Peyer's patch (tissue), 4 donors: ENCODE results near the gene DDRGK1. TPM values are rescaled to one million over a fixed set of nuclear protein-coding genes. Genes with fewer than 3 reads are reported as not detected.

Source experiments
- DNase-seq, 3 donors: peaks; one replicate each; pipeline ENCODE4 v3.0.0-alpha.2; 2017 to 2019
- H3K27ac ChIP-seq, 4 donors: fragments of 200-600 bp; sonication (generic); one replicate each; pipeline ENCODE4 v1.5.1; 2016 to 2019
- H3K27me3 ChIP-seq, 2 donors: fragments of 200-600 bp; sonication (generic); one replicate each; pipeline ENCODE4 v1.5.1; 2019
- H3K36me3 ChIP-seq, 3 donors: fragments of 200-600 bp; sonication (generic); one replicate each; pipeline ENCODE4 v1.5.1; 2016 to 2019
- H3K4me1 ChIP-seq, 4 donors: fragments of 200-600 bp; sonication (generic); one replicate each; pipeline ENCODE4 v1.5.1; 2016 to 2019
- H3K4me3 ChIP-seq, 4 donors: fragments of 200-600 bp; sonication (generic); 1 replicate in 3 of 4; 2 replicates in 1 of 4; pipeline ENCODE4 v1.5.1; 2016 to 2019; ENCODE audit warnings: mild to moderate bottlenecking in 1 of 4
- H3K9me3 ChIP-seq, 4 donors: fragments of 200-600 bp; sonication (generic); one replicate each; pipeline ENCODE4 v1.5.1; 2016 to 2019; ENCODE audit warnings: mild to moderate bottlenecking in 1 of 4
- CTCF ChIP-seq, 6 experiments: fragments of 450-650 bp in 4 of 6; fragments of 200-600 bp in 2 of 6; sonication (generic) in 1 of 6; IDR thresholded peaks; one replicate each; pipeline ENCODE4 v1.5.1; 2017 to 2019; ENCODE audit warnings: antibody characterized with exemption in 6 of 6, mild to moderate bottlenecking in 3 of 6, moderate library complexity in 1 of 6
- POLR2A ChIP-seq, 2 donors: fragments of 450-650 bp; IDR thresholded peaks; one replicate each; pipeline ENCODE4 v1.5.1; 2017; ENCODE audit warnings: antibody characterized with exemption in 2 of 2, mild to moderate bottlenecking in 2 of 2, moderate library complexity in 2 of 2
- total RNA-seq, 4 donors: library from RNA; depleted of rRNA; stranded (reverse); fragments of >200 nt; gene quantifications; one replicate each; pipeline ENCODE4 v1.1.0, GENCODE V29; 2016

Gene DDRGK1
- total RNA-seq, 4 donors from 2014 or later = 72.9 to 111 (median 92.5) TPM

DNA sequence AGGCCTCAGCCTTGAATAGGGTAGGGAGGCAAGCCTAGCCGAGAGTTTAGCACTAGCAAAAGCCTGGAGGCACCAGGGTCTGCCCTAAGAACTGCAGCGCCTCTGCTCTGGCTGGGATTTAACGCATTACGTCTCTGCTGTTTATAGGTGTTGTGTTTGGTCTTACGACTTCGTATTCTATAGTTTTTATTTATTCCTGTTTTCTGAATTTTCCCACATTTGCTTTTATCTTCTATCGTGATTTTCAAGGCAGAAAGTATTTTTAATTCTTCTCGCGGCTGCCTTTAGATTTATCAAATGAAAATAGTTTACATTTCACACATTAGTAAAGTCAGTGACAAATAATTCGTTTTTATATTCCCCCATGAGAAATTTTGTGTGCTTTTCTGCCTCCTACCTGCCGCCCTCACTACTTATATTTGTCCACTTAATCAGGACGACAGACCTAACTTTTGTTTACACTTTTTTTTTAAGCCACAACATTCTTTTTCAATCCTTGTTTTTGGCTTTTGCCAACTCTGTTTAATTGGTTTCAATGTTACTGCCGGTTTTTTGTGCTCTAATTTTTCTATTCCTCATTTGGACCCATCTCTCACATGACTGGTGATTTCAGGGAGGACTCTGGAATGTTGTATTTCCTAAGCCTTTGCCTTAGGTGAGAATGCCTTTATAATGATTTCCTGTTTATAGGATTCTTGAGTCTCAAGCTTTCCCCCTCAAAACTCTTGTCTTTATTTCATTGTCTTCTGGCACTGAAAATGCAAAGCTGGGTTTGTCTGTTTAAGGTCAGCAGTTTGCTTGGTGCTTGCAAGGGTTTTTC is 29.8 kb downstream of the DDRGK1 start:
- no peaks in the 10 kb centered on the region for H3K9me3 ChIP-seq
- H3K36me3 ChIP-seq = no peaks in the 10 kb centered on the region
- no peaks in the 10 kb centered on the region for H3K27me3 ChIP-seq
- no peak for DNase-seq
- H3K4me1 ChIP-seq = peaks cover 0 to 9% (median 4%) of the 10 kb centered on the region in 4 donors
- peak overlapping the region; percentile 84 to 95 (median 86) for H3K4me3 ChIP-seq
- peak overlapping the region in 3 of 4 donors; percentile 82 to 86 (median 86) for H3K27ac ChIP-seq
- no peak for TF ChIP-seq CTCF (IDR thresholded peaks at IDR 0.05)

- peak in 4 of 6 experiments; percentile 8 to 46 (median 38) for TF ChIP-seq CTCF (IDR thresholded peaks at IDR 0.05)
- TF ChIP-seq POLR2A (IDR thresholded peaks at IDR 0.05) = peak; percentile 38 to 46
- no peaks in the 10 kb centered on the region for H3K9me3 ChIP-seq
- H3K27ac ChIP-seq = peak overlapping the region; percentile 57 to 86 (median 84)
- peak; percentile 86 to 95 (median 94) for DNase-seq
- H3K27me3 ChIP-seq = no peaks in the 10 kb centered on the region
- H3K4me1 ChIP-seq = peaks cover 0 to 9% (median 4%) of the 10 kb centered on the region in 4 donors
- H3K36me3 ChIP-seq = no peaks in the 10 kb centered on the region
- peak overlapping the region; percentile 84 to 95 (median 86) for H3K4me3 ChIP-seq
Measured at GRCh38 chr20:3173610-3174441, 30.7 kb downstream of the DDRGK1 start.

DNA sequence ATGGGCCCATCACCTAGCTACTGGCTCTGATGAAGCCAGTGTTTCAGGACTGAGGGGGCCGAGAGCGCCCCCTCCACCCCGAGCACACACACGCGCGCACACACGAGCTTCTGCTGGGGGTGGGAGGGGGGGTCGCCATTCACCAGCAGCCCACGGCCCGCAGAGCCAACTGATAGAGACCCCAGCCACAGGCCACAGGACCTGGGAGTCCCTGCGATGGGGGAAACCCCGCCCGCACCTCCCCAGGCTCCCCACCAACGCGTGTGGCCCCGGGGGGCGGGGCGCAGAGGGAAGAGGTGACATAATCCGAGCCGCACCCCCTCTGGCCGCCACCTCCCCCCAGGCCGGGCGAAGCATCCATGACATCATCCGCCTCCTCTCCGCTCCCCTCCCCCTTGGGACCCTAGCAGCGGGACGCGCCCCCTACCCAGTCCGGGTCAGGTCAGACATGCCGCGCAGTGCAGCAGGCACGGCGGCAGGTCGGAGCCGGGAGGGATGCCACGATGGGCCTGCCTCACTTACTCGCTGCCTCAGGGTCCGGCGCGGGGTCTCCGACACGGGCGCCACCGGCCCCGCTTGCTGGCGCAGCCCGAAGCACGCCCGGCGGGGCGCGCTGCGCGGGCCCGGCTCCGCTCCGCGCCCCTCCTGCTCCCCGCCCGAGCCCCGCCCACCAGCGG is 31.4 kb downstream of the DDRGK1 start, which contains the start of gene LZTS3:
TSS of gene LZTS3 (minus strand) at position 617 of the 677 bp plus-strand sequence. CDS start 6,386 bp downstream, outside the sequence.
- H3K9me3 ChIP-seq = no peaks in the 10 kb centered on the region
- H3K4me3 ChIP-seq = peak within 1 kb of the TSS; percentile 84 to 95 (median 86)
- no peaks in the 10 kb centered on the region for H3K36me3 ChIP-seq
- TF ChIP-seq POLR2A (IDR thresholded peaks at IDR 0.05) = peak in 1 of 2 donors; percentile 46
- TF ChIP-seq CTCF (IDR thresholded peaks at IDR 0.05) = no peak
- DNase-seq = peak; percentile 75 to 87 (median 76)
- no peaks in the 10 kb centered on the region for H3K27me3 ChIP-seq
- peaks cover 0 to 9% (median 5%) of the 10 kb centered on the region in 4 donors for H3K4me1 ChIP-seq
- H3K27ac ChIP-seq = peak within 1 kb of the TSS; percentile 63 to 86 (median 84)

- DNase-seq = no peak
- H3K27ac ChIP-seq = peak overlapping the region in 1 of 4 donors; percentile 63
- H3K36me3 ChIP-seq = no peaks in the 10 kb centered on the region
- H3K4me1 ChIP-seq = peaks cover 0 to 9% (median 5%) of the 10 kb centered on the region in 4 donors
- H3K27me3 ChIP-seq = no peaks in the 10 kb centered on the region
- no peak for TF ChIP-seq POLR2A (IDR thresholded peaks at IDR 0.05)
- H3K4me3 ChIP-seq = peak overlapping the region in 3 of 4 donors; percentile 84 to 95 (median 85)
- no peaks in the 10 kb centered on the region for H3K9me3 ChIP-seq
Measured at GRCh38 chr20:3172126-3172932, 32.2 kb downstream of the DDRGK1 start.

- H3K27ac ChIP-seq = no peak overlapping the region
- H3K36me3 ChIP-seq = no peaks in the 10 kb centered on the region
- no peak for TF ChIP-seq CTCF (IDR thresholded peaks at IDR 0.05)
- peaks cover 0 to 9% (median 5%) of the 10 kb centered on the region in 4 donors for H3K4me1 ChIP-seq
- H3K27me3 ChIP-seq = no peaks in the 10 kb centered on the region
- H3K9me3 ChIP-seq = no peaks in the 10 kb centered on the region
- no peak overlapping the region for H3K4me3 ChIP-seq
- no peak for DNase-seq
Measured at GRCh38 chr20:3171391-3172125, 32.9 kb downstream of the DDRGK1 start.
